ENCODE results near the gene ADAMTS16. TPM values are rescaled to one million over a fixed set of nuclear protein-coding genes. Genes with fewer than 3 reads are reported as not detected.

ADAMTS16 gene
- total RNA-seq, 1 experiment from 2014 or later: 0.28 TPM

DNA sequence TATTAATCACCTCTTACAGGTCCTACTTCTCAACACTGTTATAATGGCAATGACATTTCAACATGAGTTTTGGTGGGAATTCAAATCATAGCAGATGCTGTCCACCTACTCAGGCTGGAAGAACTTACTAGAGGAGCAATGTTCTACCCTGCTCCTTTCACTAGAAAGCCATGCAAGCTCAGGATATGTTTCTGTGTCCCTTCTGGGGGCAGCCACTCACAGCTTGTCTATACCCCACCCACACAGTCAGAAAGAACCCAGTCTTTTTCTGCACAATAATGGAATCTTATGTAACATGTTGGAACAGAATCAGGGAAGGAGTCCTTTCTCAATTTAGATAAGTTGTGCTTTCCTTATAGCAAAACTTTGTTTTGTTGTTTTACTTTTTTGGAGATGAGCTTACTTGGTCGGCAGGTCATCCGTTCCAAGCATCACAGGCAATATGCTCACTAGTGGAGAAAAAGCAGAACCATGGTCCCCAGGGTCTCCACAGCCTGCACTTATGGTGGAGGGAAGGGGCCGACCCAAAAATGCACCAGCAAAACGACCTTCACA is 229.0 kb downstream of the ADAMTS16 start:
- intact Hi-C loops (cut with micrococcal nuclease; ENCODE audit: unreplicated experiment): no loop called here
- H3K27ac ChIP-seq (ENCODE audit: low read depth, low read length, poor library complexity, severe bottlenecking): no peak overlapping the region
- TF ChIP-seq, protein P1, sequence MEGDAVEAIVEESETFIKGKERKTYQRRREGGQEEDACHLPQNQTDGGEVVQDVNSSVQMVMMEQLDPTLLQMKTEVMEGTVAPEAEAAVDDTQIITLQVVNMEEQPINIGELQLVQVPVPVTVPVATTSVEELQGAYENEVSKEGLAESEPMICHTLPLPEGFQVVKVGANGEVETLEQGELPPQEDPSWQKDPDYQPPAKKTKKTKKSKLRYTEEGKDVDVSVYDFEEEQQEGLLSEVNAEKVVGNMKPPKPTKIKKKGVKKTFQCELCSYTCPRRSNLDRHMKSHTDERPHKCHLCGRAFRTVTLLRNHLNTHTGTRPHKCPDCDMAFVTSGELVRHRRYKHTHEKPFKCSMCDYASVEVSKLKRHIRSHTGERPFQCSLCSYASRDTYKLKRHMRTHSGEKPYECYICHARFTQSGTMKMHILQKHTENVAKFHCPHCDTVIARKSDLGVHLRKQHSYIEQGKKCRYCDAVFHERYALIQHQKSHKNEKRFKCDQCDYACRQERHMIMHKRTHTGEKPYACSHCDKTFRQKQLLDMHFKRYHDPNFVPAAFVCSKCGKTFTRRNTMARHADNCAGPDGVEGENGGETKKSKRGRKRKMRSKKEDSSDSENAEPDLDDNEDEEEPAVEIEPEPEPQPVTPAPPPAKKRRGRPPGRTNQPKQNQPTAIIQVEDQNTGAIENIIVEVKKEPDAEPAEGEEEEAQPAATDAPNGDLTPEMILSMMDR (conservative IDR thresholded peaks at IDR 0.05; ENCODE audit: low read depth, low read length): no peak
- no peak for TF ChIP-seq EZH2 (IDR thresholded peaks at IDR 0.05; ENCODE audit: borderline replicate concordance, low read depth, low read length, poor library complexity, severe bottlenecking)
- peaks cover 2% of the 10 kb centered on the region for H3K4me1 ChIP-seq (ENCODE audit: insufficient read depth, low read length, poor library complexity, severe bottlenecking)
- ChIA-PET CTCF (no interaction called here), POLR2A (ENCODE audit: low non-redundant PET) (no interaction called here)
- H3K36me3 ChIP-seq (ENCODE audit: insufficient read depth, low read length, poor library complexity, severe bottlenecking): no peaks in the 10 kb centered on the region
- no peak for DNase-seq (ENCODE audit: low spot score)
- no peaks in the 10 kb centered on the region for H3K27me3 ChIP-seq (replicated peaks; ENCODE audit: insufficient read depth, low read depth, low read length, poor library complexity)
- BruUV-seq (replicated peaks): no TSS peak
- no peak overlapping the region for H3K4me3 ChIP-seq (ENCODE audit: low read depth, low read length, poor library complexity, severe bottlenecking)
- H3K9me3 ChIP-seq (ENCODE audit: low read depth, low read length, poor library complexity, severe bottlenecking): no peaks in the 10 kb centered on the region
